Measurements from ENCODE around the gene ERC1. TPM values are rescaled to one million over a fixed set of nuclear protein-coding genes. Genes with fewer than 3 reads are reported as not detected.

ERC1 gene
- total and polyA plus RNA-seq, 2 donors (not counting 1 experiment from before 2014, with no cell fraction given), result 19.7 to 34.5 TPM

DNA sequence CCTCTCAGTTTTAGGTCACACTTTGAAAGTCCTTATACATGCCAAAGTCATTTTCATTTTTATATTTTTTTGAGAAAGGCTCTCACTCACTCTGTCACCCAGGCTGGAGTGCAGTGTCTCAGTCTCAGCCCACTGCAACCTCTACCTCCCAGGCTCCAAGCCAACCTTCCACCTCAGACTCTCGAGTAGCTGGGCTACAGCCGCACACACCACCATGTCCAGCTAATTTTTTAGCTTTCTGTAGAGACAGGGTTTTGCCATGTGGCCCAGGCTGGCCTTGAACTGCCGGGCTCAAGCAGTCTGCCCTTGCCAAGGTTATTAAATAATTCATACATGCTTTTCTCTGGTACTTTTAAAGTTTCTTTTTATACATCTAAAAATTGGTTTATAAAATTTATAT, 166.0 kb downstream of the ERC1 start:
- Histone ChIP-seq H2AFZ (ENCODE audit: low read length) (no peak overlapping the region), H3K4me3 (replicated peaks in 1 of 4; ENCODE audit: control extremely low read depth in 1 of 4, insufficient read depth in 1 of 4, low read depth in 3 of 4, low read length in 4 of 4) (no peak overlapping the region), H3K9me3 (ENCODE audit: control insufficient read depth, insufficient read depth, low read depth, low read length) (no peaks in the 10 kb centered on the region), H3K27me3 (ENCODE audit: control insufficient read depth, insufficient read depth, low read length) (no peaks in the 10 kb centered on the region), H3K9ac (ENCODE audit: insufficient read depth, low read length) (no peak overlapping the region), H3K4me1 (ENCODE audit: control insufficient read depth, extremely low read depth, insufficient read depth, low read length) (no peaks in the 10 kb centered on the region), H3K4me2 (ENCODE audit: extremely low read depth, insufficient read depth, low read length) (no peak overlapping the region), H3K36me3 (ENCODE audit: control insufficient read depth, insufficient read depth, low read length) (no peaks in the 10 kb centered on the region), H3K27ac (ENCODE audit: insufficient read depth, low read length) (no peak overlapping the region), H4K20me1 (ENCODE audit: control insufficient read depth, extremely low read depth, insufficient read depth, low read length) (no peaks in the 10 kb centered on the region), H3K79me2 (ENCODE audit: control insufficient read depth, insufficient read depth, low read length) (no peaks in the 10 kb centered on the region)
- no peak for TF ChIP-seq EZH2 (IDR thresholded peaks at IDR 0.05; ENCODE audit: low read length, missing control alignments)
- TF ChIP-seq, protein P1, sequence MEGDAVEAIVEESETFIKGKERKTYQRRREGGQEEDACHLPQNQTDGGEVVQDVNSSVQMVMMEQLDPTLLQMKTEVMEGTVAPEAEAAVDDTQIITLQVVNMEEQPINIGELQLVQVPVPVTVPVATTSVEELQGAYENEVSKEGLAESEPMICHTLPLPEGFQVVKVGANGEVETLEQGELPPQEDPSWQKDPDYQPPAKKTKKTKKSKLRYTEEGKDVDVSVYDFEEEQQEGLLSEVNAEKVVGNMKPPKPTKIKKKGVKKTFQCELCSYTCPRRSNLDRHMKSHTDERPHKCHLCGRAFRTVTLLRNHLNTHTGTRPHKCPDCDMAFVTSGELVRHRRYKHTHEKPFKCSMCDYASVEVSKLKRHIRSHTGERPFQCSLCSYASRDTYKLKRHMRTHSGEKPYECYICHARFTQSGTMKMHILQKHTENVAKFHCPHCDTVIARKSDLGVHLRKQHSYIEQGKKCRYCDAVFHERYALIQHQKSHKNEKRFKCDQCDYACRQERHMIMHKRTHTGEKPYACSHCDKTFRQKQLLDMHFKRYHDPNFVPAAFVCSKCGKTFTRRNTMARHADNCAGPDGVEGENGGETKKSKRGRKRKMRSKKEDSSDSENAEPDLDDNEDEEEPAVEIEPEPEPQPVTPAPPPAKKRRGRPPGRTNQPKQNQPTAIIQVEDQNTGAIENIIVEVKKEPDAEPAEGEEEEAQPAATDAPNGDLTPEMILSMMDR (conservative IDR thresholded peaks at IDR 0.05 in 1 of 2, IDR thresholded peaks at IDR 0.05 in 1 of 2; ENCODE audit: low read depth in 1 of 2, low read length in 2 of 2), result no peak
- no peak for DNase-seq (ENCODE audit: low read depth in 2 of 2)

GRCh38 chr12:1161197-1161596, 170.2 kb downstream of the ERC1 start:
- Histone ChIP-seq H3K27me3 (ENCODE audit: control insufficient read depth, insufficient read depth, low read length) (no peaks in the 10 kb centered on the region), H3K27ac (ENCODE audit: insufficient read depth, low read length) (no peak overlapping the region), H3K9ac (ENCODE audit: insufficient read depth, low read length) (no peak overlapping the region), H3K4me3 (replicated peaks in 1 of 4; ENCODE audit: control extremely low read depth in 1 of 4, insufficient read depth in 1 of 4, low read depth in 3 of 4, low read length in 4 of 4) (no peak overlapping the region), H3K9me3 (ENCODE audit: control insufficient read depth, insufficient read depth, low read depth, low read length) (no peaks in the 10 kb centered on the region), H3K4me1 (ENCODE audit: control insufficient read depth, extremely low read depth, insufficient read depth, low read length) (no peaks in the 10 kb centered on the region), H2AFZ (ENCODE audit: low read length) (no peak overlapping the region), H3K36me3 (ENCODE audit: control insufficient read depth, insufficient read depth, low read length) (no peaks in the 10 kb centered on the region), H3K79me2 (ENCODE audit: control insufficient read depth, insufficient read depth, low read length) (no peaks in the 10 kb centered on the region), H4K20me1 (ENCODE audit: control insufficient read depth, extremely low read depth, insufficient read depth, low read length) (no peaks in the 10 kb centered on the region), H3K4me2 (ENCODE audit: extremely low read depth, insufficient read depth, low read length) (no peak overlapping the region)
- TF ChIP-seq, protein P1 (conservative IDR thresholded peaks at IDR 0.05 in 1 of 2, IDR thresholded peaks at IDR 0.05 in 1 of 2; ENCODE audit: low read depth in 1 of 2, low read length in 2 of 2), result no peak
- no peak for DNase-seq (ENCODE audit: low read depth in 2 of 2)

- no peak for DNase-seq (ENCODE audit: low read depth in 2 of 2)
- H3K27ac ChIP-seq (ENCODE audit: insufficient read depth, low read length), result no peak overlapping the region
- no peak overlapping the region for H3K4me3 ChIP-seq (replicated peaks in 1 of 4; ENCODE audit: control extremely low read depth in 1 of 4, insufficient read depth in 1 of 4, low read depth in 3 of 4, low read length in 4 of 4)
- no peak overlapping the region for H3K4me2 ChIP-seq (ENCODE audit: extremely low read depth, insufficient read depth, low read length)
- no peak for TF ChIP-seq EZH2 (IDR thresholded peaks at IDR 0.05; ENCODE audit: low read length, missing control alignments)
- TF ChIP-seq, protein P1 (conservative IDR thresholded peaks at IDR 0.05 in 1 of 2, IDR thresholded peaks at IDR 0.05 in 1 of 2; ENCODE audit: low read depth in 1 of 2, low read length in 2 of 2), result no peak
- no peak overlapping the region for H2AFZ ChIP-seq (ENCODE audit: low read length)
- H3K9ac ChIP-seq (ENCODE audit: insufficient read depth, low read length), result no peak overlapping the region
- no peaks in the 10 kb centered on the region for H3K27me3 ChIP-seq (ENCODE audit: control insufficient read depth, insufficient read depth, low read length)
- no peaks in the 10 kb centered on the region for H3K4me1 ChIP-seq (ENCODE audit: control insufficient read depth, extremely low read depth, insufficient read depth, low read length)
- no peaks in the 10 kb centered on the region for H3K79me2 ChIP-seq (ENCODE audit: control insufficient read depth, insufficient read depth, low read length)
- no peaks in the 10 kb centered on the region for H3K36me3 ChIP-seq (ENCODE audit: control insufficient read depth, insufficient read depth, low read length)
- H3K9me3 ChIP-seq (ENCODE audit: control insufficient read depth, insufficient read depth, low read depth, low read length), result no peaks in the 10 kb centered on the region
- no peaks in the 10 kb centered on the region for H4K20me1 ChIP-seq (ENCODE audit: control insufficient read depth, extremely low read depth, insufficient read depth, low read length)
These were observed 171.2 kb downstream of the ERC1 start for GRCh38 chr12:1162081-1162760.
